Chondrocyte (in vitro differentiated cells): ENCODE data around the gene NLRC5. TPM values are rescaled to one million over a fixed set of nuclear protein-coding genes. Genes with fewer than 3 reads are reported as not detected.
A peak's percentile ranks its signal among the peaks of the same experiment; 100 is the strongest.

Source experiments
- DNase-seq: peaks from one replicate; pipeline ENCODE4 v3.0.0; 2021; ENCODE audit warnings: mixed read lengths, low spot score
- H3K27ac Mint-ChIP-seq: one replicate; pipeline ENCODE4 v1.8.0; 2021; ENCODE audit warnings: mild to moderate bottlenecking, moderate library complexity, mixed read lengths; ENCODE audit not compliant: unreplicated experiment
- H3K27me3 Mint-ChIP-seq: 2 replicates; pipeline ENCODE4 v1.8.0; 2021; ENCODE audit warnings: low read depth, mixed read lengths
- H3K36me3 Mint-ChIP-seq: 2 replicates; pipeline ENCODE4 v1.8.0; 2021; ENCODE audit warnings: low read depth, mixed read lengths
- H3K4me1 Mint-ChIP-seq: 2 replicates; pipeline ENCODE4 v1.8.0; 2021; ENCODE audit warnings: low read depth, mild to moderate bottlenecking, mixed read lengths
- H3K4me3 Mint-ChIP-seq: one replicate; pipeline ENCODE4 v1.8.0; 2021; ENCODE audit warnings: mild to moderate bottlenecking, moderate library complexity, mixed read lengths; ENCODE audit not compliant: unreplicated experiment
- H3K9me3 Mint-ChIP-seq: 2 replicates; pipeline ENCODE4 v1.8.0; 2021; ENCODE audit warnings: low read depth, mixed read lengths
- CTCF ChIP-seq: fragments of 200-600 bp; sonication (generic); IDR thresholded peaks from 2 replicates; pipeline ENCODE4 v1.5.0; 2021; ENCODE audit warnings: antibody characterized with exemption, mild to moderate bottlenecking, moderate library complexity
- total RNA-seq: library from RNA; stranded (reverse); gene quantifications from 3 replicates; pipeline ENCODE4 v1.2.1, GENCODE V29; 2021

The NLRC5 gene
- total RNA-seq, 1 donor from 2014 or later, result 6.3 TPM

- Mint-ChIP-seq H3K4me1 (peaks cover 13% of the 10 kb centered on the region), H3K27me3 (no peaks in the 10 kb centered on the region), H3K27ac (peak overlapping the region; percentile 49), H3K36me3 (peaks cover 1% of the 10 kb centered on the region), H3K4me3 (no peak overlapping the region), H3K9me3 (no peaks in the 10 kb centered on the region)
- DNase-seq, result no peak
- no peak for TF ChIP-seq CTCF
Observed at GRCh38 chr16:56950051-56950450, 39.3 kb upstream of the NLRC5 start.

GRCh38 chr16:56950455-56950854, 38.9 kb upstream of the NLRC5 start:
- Mint-ChIP-seq H3K27me3 (no peaks in the 10 kb centered on the region), H3K4me3 (no peak overlapping the region), H3K4me1 (peaks cover 10% of the 10 kb centered on the region), H3K27ac (peak overlapping the region; percentile 67), H3K36me3 (no peaks in the 10 kb centered on the region), H3K9me3 (no peaks in the 10 kb centered on the region)
- DNase-seq, result no peak
- no peak for TF ChIP-seq CTCF

GRCh38 chr16:56950881-56951771, 38.2 kb upstream of the NLRC5 start:
- H3K27ac Mint-ChIP-seq, result peak overlapping the region; percentile 67
- TF ChIP-seq CTCF, result peak; percentile 83
- H3K9me3 Mint-ChIP-seq, result no peaks in the 10 kb centered on the region
- H3K4me3 Mint-ChIP-seq, result no peak overlapping the region
- no peaks in the 10 kb centered on the region for H3K27me3 Mint-ChIP-seq
- no peak for DNase-seq
- H3K4me1 Mint-ChIP-seq, result peaks cover 6% of the 10 kb centered on the region
- no peaks in the 10 kb centered on the region for H3K36me3 Mint-ChIP-seq

GRCh38 chr16:56953006-56953405, 36.4 kb upstream of the NLRC5 start:
- Mint-ChIP-seq H3K36me3 (no peaks in the 10 kb centered on the region), H3K4me3 (no peak overlapping the region), H3K9me3 (no peaks in the 10 kb centered on the region), H3K27ac (no peak overlapping the region), H3K4me1 (no peaks in the 10 kb centered on the region), H3K27me3 (no peaks in the 10 kb centered on the region)
- no peak for DNase-seq
- no peak for TF ChIP-seq CTCF

- no peak for DNase-seq
- H3K27me3 Mint-ChIP-seq, result no peaks in the 10 kb centered on the region
- H3K9me3 Mint-ChIP-seq, result no peaks in the 10 kb centered on the region
- H3K4me1 Mint-ChIP-seq, result peaks cover 2% of the 10 kb centered on the region
- H3K27ac Mint-ChIP-seq, result no peak overlapping the region
- no peak overlapping the region for H3K4me3 Mint-ChIP-seq
- no peaks in the 10 kb centered on the region for H3K36me3 Mint-ChIP-seq
- TF ChIP-seq CTCF, result no peak
Observed at GRCh38 chr16:56956076-56956475, 33.3 kb upstream of the NLRC5 start.
